Measurements from ENCODE around the gene SUPT20HL1.
"Not testable (repeated sequence)": the region's sequence is repeated elsewhere in the genome, so short reads cannot be mapped to it uniquely, and the experiment has no call there.

The SUPT20HL1 gene

GRCh38 chrX:24376403-24376802, 16.0 kb downstream of the SUPT20HL1 start:
- DNase-seq (ENCODE audit: low read depth), result no peak
- TF ChIP-seq, protein P1, sequence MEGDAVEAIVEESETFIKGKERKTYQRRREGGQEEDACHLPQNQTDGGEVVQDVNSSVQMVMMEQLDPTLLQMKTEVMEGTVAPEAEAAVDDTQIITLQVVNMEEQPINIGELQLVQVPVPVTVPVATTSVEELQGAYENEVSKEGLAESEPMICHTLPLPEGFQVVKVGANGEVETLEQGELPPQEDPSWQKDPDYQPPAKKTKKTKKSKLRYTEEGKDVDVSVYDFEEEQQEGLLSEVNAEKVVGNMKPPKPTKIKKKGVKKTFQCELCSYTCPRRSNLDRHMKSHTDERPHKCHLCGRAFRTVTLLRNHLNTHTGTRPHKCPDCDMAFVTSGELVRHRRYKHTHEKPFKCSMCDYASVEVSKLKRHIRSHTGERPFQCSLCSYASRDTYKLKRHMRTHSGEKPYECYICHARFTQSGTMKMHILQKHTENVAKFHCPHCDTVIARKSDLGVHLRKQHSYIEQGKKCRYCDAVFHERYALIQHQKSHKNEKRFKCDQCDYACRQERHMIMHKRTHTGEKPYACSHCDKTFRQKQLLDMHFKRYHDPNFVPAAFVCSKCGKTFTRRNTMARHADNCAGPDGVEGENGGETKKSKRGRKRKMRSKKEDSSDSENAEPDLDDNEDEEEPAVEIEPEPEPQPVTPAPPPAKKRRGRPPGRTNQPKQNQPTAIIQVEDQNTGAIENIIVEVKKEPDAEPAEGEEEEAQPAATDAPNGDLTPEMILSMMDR (IDR thresholded peaks at IDR 0.05; ENCODE audit: control insufficient read depth, extremely low read depth, insufficient read depth), result no peak
- no peak overlapping the region for H3K4me3 ChIP-seq (ENCODE audit: low read depth, low read length)

DNA sequence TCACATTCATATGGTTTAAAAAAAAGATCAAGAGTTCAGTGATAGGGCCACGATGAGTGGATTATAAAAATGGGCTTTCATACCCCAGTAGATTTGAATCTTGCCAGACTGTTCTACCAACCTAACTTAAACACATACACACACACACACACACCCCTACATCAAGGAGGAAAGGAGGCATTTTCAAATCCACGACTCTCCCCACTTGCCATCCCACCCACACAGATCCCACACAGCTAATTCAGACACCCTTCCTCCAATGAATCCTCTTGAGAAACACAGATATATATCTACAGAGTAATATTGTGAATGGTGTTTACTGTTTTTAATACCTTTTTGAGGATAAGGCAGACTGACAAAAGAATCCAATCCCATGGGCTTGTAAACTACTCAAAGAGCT, 16.8 kb downstream of the SUPT20HL1 start:
- no peak overlapping the region for H3K4me3 ChIP-seq (ENCODE audit: low read depth, low read length)
- TF ChIP-seq, protein P1 (IDR thresholded peaks at IDR 0.05; ENCODE audit: control insufficient read depth, extremely low read depth, insufficient read depth), result no peak
- no peak for DNase-seq (ENCODE audit: low read depth)

DNA sequence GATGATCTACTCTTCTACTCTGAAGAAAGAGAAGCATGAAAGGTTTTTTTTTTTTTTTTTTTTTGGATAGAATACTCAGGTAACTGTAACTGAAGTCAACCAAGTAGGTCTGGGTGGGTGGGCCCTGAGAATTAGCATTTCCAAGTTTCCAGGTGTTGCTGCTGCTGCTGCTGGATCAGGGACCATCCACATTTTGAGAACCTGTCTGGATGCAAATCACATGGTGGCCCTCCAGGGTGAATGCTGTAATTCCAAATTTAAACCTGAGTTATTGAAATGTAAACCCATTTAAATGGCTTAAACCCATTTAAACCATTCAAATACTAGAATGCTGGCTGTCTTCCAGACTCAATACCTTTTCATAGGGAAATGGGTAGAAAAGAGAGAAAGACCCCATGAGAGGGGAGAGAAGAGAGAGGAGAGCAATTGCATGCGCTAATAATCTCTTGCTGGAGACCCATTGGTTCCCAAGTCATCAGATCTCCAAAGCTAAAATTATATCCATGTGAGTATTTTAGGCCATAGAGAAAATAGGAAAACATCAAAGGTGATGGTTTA, 17.6 kb downstream of the SUPT20HL1 start:
- DNase-seq (ENCODE audit: low read depth), result no peak
- TF ChIP-seq, protein P1 (IDR thresholded peaks at IDR 0.05; ENCODE audit: control insufficient read depth, extremely low read depth, insufficient read depth), result no peak
- no peak overlapping the region for H3K4me3 ChIP-seq (ENCODE audit: low read depth, low read length)

DNA sequence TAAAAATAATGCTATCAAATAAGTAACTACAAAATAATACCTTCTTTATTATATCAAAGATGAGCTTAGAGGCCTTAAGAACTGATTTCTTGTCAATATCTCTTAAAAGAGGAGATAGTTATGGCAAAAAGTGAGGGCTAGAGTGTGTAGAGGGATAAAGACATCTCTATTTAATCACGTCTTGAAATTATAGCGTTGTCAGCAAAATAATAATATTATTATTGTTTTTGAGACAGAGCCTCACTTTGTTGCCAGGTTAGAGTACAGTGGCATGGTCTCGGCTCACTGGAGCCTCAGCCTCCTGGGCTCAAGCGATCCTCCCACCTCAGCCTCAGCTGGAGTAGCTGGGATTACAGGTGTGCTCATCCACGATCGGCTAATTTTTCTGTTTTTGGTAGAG, 18.3 kb downstream of the SUPT20HL1 start:
- TF ChIP-seq, protein P1 (IDR thresholded peaks at IDR 0.05; ENCODE audit: control insufficient read depth, extremely low read depth, insufficient read depth), result no peak
- DNase-seq (ENCODE audit: low read depth), result no peak
- H3K4me3 ChIP-seq (ENCODE audit: low read depth, low read length), result no peak overlapping the region

GRCh38 chrX:24380262-24381187, 20.1 kb downstream of the SUPT20HL1 start:
- TF ChIP-seq, protein P1 (IDR thresholded peaks at IDR 0.05; ENCODE audit: control insufficient read depth, extremely low read depth, insufficient read depth), result no peak
- no peak for DNase-seq (ENCODE audit: low read depth)
- no peak overlapping the region for H3K4me3 ChIP-seq (ENCODE audit: low read depth, low read length)

DNA sequence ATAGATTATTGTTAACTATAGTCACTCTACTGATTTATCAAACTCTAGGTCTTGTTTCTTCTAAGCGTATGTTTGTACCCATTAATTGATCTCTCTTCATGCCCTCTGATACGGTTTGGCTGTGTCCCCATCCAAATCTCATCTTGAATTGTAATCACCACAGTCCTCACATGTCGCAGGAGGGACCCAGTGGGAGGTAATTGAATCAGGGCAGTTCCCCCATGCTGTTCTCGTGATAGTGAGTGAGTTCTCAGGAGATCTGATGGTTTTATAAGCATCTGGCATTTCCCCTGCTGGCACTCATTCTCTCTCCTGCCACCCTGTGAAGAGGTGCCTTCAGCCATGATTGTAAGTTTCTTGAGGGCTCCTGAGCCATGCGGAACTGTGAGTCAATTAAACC, 21.9 kb downstream of the SUPT20HL1 start:
- H3K4me3 ChIP-seq (ENCODE audit: low read depth, low read length); DNase-seq (ENCODE audit: low read depth): not testable (repeated sequence)

DNA sequence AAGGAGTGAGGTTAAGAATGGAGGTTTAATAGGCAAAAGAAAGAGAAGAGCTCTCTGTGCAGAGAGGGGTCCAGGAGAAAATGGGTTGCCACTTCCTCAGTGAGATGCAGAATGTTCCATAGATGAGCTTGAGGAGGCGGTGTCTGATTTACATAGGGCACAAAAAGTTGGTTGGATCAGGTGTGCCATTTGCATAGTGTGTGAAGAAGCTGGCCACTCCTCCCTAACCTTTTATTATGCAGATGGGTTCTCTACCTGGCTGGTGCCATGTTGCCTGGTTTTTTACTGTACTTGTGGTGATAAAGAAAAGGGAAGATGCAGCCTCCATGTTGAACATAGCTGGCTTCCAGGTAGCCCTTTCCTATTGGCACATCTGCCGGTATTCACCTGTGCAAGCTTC, 27.3 kb downstream of the SUPT20HL1 start:
- no peak overlapping the region for H3K4me3 ChIP-seq (ENCODE audit: low read depth, low read length)
- TF ChIP-seq, protein P1 (IDR thresholded peaks at IDR 0.05; ENCODE audit: control insufficient read depth, extremely low read depth, insufficient read depth), result no peak
- no peak for DNase-seq (ENCODE audit: low read depth)
